ENCODE measurements around the gene SYNE1. TPM values are rescaled to one million over a fixed set of nuclear protein-coding genes. Genes with fewer than 3 reads are reported as not detected.

The SYNE1 gene
- polyA plus RNA-seq, 2 of the 4 experiments (the other 2 are of a cell fraction): 10.5 to 28.5 TPM

GRCh38 chr6:152146385-152146784, 490.8 kb downstream of the SYNE1 start:
- ATAC-seq (no peak), FAIRE-seq (no peak), DNase-seq (ENCODE audit: low read depth in 1 of 2, low spot score in 1 of 2) (no peak)
- H3K4me1 ChIP-seq: no peaks in the 10 kb centered on the region
- 100% methylated on average over 1 of the region's 1 CpG for WGBS (ENCODE audit: missing lambda C conversion rate)
- TF ChIP-seq POLR2A (IDR thresholded peaks at IDR 0.05; ENCODE audit: low read length): no peak
- TF ChIP-seq, protein P1, sequence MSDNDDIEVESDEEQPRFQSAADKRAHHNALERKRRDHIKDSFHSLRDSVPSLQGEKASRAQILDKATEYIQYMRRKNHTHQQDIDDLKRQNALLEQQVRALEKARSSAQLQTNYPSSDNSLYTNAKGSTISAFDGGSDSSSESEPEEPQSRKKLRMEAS (IDR thresholded peaks at IDR 0.05): no peak
- no peak for TF ChIP-seq RCOR1 (IDR thresholded peaks at IDR 0.05; ENCODE audit: low read depth, low read length)
- TF ChIP-seq CHD2 (IDR thresholded peaks at IDR 0.05; ENCODE audit: low read length, partially characterized antibody): no peak
- TF ChIP-seq ZC3H11A (IDR thresholded peaks at IDR 0.05): no peak
- TF ChIP-seq NR3C1 (IDR thresholded peaks at IDR 0.05): no peak
- TF ChIP-seq CBX8 (IDR thresholded peaks at IDR 0.05): no peak
- no peak for TF ChIP-seq REST (IDR thresholded peaks at IDR 0.05)
- TF ChIP-seq JUN (IDR thresholded peaks at IDR 0.05): no peak
- no peak for TF ChIP-seq ZNF302 (CRISPR knock-in tag; IDR thresholded peaks at IDR 0.05)
- TF ChIP-seq HOXB5 (CRISPR knock-in tag; IDR thresholded peaks at IDR 0.05): no peak
- TF ChIP-seq GATA3 (IDR thresholded peaks at IDR 0.05; ENCODE audit: borderline replicate concordance): no peak
- no peak for TF ChIP-seq RNF2 (IDR thresholded peaks at IDR 0.05; ENCODE audit: borderline replicate concordance, low read depth)
- TF ChIP-seq KDM5A (IDR thresholded peaks at IDR 0.05): no peak
- TF ChIP-seq SREBF2 (IDR thresholded peaks at IDR 0.05): no peak
- no peak overlapping the region for H3K27ac ChIP-seq
- H3K9me3 ChIP-seq: no peaks in the 10 kb centered on the region
- no peak overlapping the region for H3K4me3 ChIP-seq
- ChIA-PET CTCF (interaction anchor here (1.2 kb wide), 1 partner anchor 17 kb away, joined by 3 read pairs; no protein-coding TSS in a partner anchor), POLR2A (no interaction called here)
- H3K4me2 ChIP-seq: no peak overlapping the region

GRCh38 chr6:152143359-152143758, 493.8 kb downstream of the SYNE1 start:
- H3K9me3 ChIP-seq: no peaks in the 10 kb centered on the region
- POLR2A ChIA-PET: no interaction called here
- H3K4me1 ChIP-seq: no peaks in the 10 kb centered on the region
- no peak for DNase-seq (ENCODE audit: low read depth in 1 of 2, low spot score in 1 of 2)
- TF ChIP-seq TP53 (CRISPR knock-in tag; IDR thresholded peaks at IDR 0.05) (no peak), KDM1A (IDR thresholded peaks at IDR 0.05; ENCODE audit: low read depth) (no peak), EHMT2 (IDR thresholded peaks at IDR 0.05; ENCODE audit: low read depth) (no peak), EHF (CRISPR knock-in tag; IDR thresholded peaks at IDR 0.05) (no peak), FOXS1 (CRISPR knock-in tag; IDR thresholded peaks at IDR 0.05) (no peak), PBX3 (IDR thresholded peaks at IDR 0.05) (no peak), SMC3 (IDR thresholded peaks at IDR 0.05) (no peak), RNF2 (IDR thresholded peaks at IDR 0.05; ENCODE audit: borderline replicate concordance, low read depth) (no peak), RCOR1 (IDR thresholded peaks at IDR 0.05; ENCODE audit: low read depth, low read length) (no peak), GATA3 (IDR thresholded peaks at IDR 0.05; ENCODE audit: borderline replicate concordance) (no peak), REST (IDR thresholded peaks at IDR 0.05) (no peak)
- TF ChIP-seq, protein P2, sequence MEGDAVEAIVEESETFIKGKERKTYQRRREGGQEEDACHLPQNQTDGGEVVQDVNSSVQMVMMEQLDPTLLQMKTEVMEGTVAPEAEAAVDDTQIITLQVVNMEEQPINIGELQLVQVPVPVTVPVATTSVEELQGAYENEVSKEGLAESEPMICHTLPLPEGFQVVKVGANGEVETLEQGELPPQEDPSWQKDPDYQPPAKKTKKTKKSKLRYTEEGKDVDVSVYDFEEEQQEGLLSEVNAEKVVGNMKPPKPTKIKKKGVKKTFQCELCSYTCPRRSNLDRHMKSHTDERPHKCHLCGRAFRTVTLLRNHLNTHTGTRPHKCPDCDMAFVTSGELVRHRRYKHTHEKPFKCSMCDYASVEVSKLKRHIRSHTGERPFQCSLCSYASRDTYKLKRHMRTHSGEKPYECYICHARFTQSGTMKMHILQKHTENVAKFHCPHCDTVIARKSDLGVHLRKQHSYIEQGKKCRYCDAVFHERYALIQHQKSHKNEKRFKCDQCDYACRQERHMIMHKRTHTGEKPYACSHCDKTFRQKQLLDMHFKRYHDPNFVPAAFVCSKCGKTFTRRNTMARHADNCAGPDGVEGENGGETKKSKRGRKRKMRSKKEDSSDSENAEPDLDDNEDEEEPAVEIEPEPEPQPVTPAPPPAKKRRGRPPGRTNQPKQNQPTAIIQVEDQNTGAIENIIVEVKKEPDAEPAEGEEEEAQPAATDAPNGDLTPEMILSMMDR (IDR thresholded peaks at IDR 0.05): no peak
- TF ChIP-seq, protein P3, sequence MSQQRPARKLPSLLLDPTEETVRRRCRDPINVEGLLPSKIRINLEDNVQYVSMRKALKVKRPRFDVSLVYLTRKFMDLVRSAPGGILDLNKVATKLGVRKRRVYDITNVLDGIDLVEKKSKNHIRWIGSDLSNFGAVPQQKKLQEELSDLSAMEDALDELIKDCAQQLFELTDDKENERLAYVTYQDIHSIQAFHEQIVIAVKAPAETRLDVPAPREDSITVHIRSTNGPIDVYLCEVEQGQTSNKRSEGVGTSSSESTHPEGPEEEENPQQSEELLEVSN (IDR thresholded peaks at IDR 0.05; ENCODE audit: borderline replicate concordance, low read depth): no peak
- FAIRE-seq: no peak
- H3K27ac ChIP-seq: no peak overlapping the region
- H3K4me3 ChIP-seq: no peak overlapping the region
- no peak for ATAC-seq
- 91% methylated on average over 10 of the region's 11 CpGs for WGBS (ENCODE audit: missing lambda C conversion rate)
- CTCF ChIA-PET: interaction anchor here (3.3 kb wide), 1 partner anchor 378 kb away, joined by 7 read pairs; no protein-coding TSS in a partner anchor
- H3K4me2 ChIP-seq: no peak overlapping the region

Data from A549 (cell line).